Kidney (tissue), 14 donors: ENCODE results near the gene PRPF31. TPM values are rescaled to one million over a fixed set of nuclear protein-coding genes. Genes with fewer than 3 reads are reported as not detected.

Experiments used
- DNase-seq, 5 donors: peaks; one replicate each; pipeline ENCODE4 v3.0.0-alpha.2; 2013 to 2020
- FAIRE-seq: peaks from 2 replicates; lab custom pipeline; 2012; peaks lifted over from hg19 to GRCh38; lab: Jason Lieb, UNC
- H3K27ac ChIP-seq, 2 donors: one replicate each; pipeline ENCODE4 v1.7.0; 2013; ENCODE audit warnings: low read depth in 2 of 2, low read length in 2 of 2, inconsistent platforms in 1 of 2
- H3K27me3 ChIP-seq: one replicate; pipeline ENCODE4 v1.7.1; 2013; ENCODE audit warnings: low read length, inconsistent platforms; ENCODE audit not compliant: control insufficient read depth, insufficient read depth
- H3K36me3 ChIP-seq, 3 donors: one replicate each; pipeline versions ENCODE4 v1.7.0 to v1.7.1; 2013; ENCODE audit warnings: low read length in 3 of 3, control low read depth in 1 of 3, inconsistent platforms in 1 of 3; ENCODE audit not compliant: insufficient read depth in 3 of 3, control insufficient read depth in 2 of 3
- H3K4me1 ChIP-seq, 3 donors: one replicate each; pipeline versions ENCODE4 v1.7.0 to v1.7.1; 2013; ENCODE audit warnings: low read length in 3 of 3, inconsistent platforms in 1 of 3, low read depth in 1 of 3; ENCODE audit not compliant: control insufficient read depth in 2 of 3, insufficient read depth in 2 of 3
- H3K4me3 ChIP-seq, 3 donors: one replicate each; pipeline versions ENCODE4 v1.7.0 to v1.8.1; 2013; ENCODE audit warnings: low read length in 3 of 3, control low read depth in 1 of 3, inconsistent platforms in 1 of 3
- H3K9ac ChIP-seq, 3 donors: one replicate each; pipeline versions ENCODE4 v1.7.0 to v1.7.1; 2013; ENCODE audit warnings: low read length in 3 of 3, control low read depth in 1 of 3, inconsistent platforms in 1 of 3
- H3K9me3 ChIP-seq, 3 donors: one replicate each; pipeline versions ENCODE4 v1.7.0 to v1.7.1; 2013; ENCODE audit warnings: low read length in 3 of 3, control low read depth in 1 of 3, inconsistent platforms in 1 of 3; ENCODE audit not compliant: control insufficient read depth in 2 of 3, insufficient read depth in 1 of 3
- CTCF ChIP-seq: IDR thresholded peaks from 3 replicates; pipeline ENCODE4 v1.5.1; 2012; ENCODE audit warnings: mild to moderate bottlenecking, moderate library complexity, borderline replicate concordance; ENCODE audit not compliant: insufficient read depth; ENCODE audit errors: extremely low read depth
- intact Hi-C: fragments of 100-400 bp; cut with DNase I; formaldehyde crosslinking; loops from one replicate; pipeline ENCODE4 v1.11.1; 2022
- polyA plus RNA-seq: library from polyadenylated mRNA; stranded (reverse); fragments of 350-450 nt; fragmentation: Illumina TruSeq; extraction: RNeasy Lipid Tissue Mini Kit (QIAGEN cat#74804); gene quantifications from one replicate; pipeline ENCODE4 v1.2.3, GENCODE V29; 2014; ENCODE audit warnings: low read depth, low replicate concordance; ENCODE audit not compliant: insufficient read depth
- total RNA-seq: library from RNA; stranded (reverse); fragmentation: NEBNext Ultra II Directional; extraction: Animal tissue kit (Norgen Biotek cat#: 25700); gene quantifications from one replicate; pipeline ENCODE4 v1.2.1, GENCODE V29; 2021
- donor health status: control.
- donor health status: control.
- donor health status: control.
- donor health status: control.
- donor health status: control.
- donor health status: DM: yes; HTN: yes; CAD: no.
- donor health status: Normal renal cell carcinoma (clear cell type).

Gene PRPF31
- total and polyA plus RNA-seq, 2 donors from 2014 or later, result 55.9 to 57.2 TPM

- FAIRE-seq (no peak), DNase-seq (peak in 1 of 5 donors; percentile 70)
- Histone ChIP-seq H3K27me3 (no peaks in the 10 kb centered on the region), H3K9ac (no peak overlapping the region), H3K9me3 (no peaks in the 10 kb centered on the region), H3K4me3 (no peak overlapping the region), H3K36me3 (peaks cover 0 to 43% (median 41%) of the 10 kb centered on the region in 3 donors), H3K4me1 (no peaks in the 10 kb centered on the region), H3K27ac (no peak overlapping the region)
- TF ChIP-seq CTCF, result no peak
- intact Hi-C loops, result no loop called here
Measured at GRCh38 chr19:54124393-54124792, 8.8 kb downstream of the PRPF31 start.

GRCh38 chr19:54125713-54126112 is 10.2 kb downstream of the PRPF31 start:
- Histone ChIP-seq H3K9ac (no peak overlapping the region), H3K36me3 (peaks cover 0 to 46% (median 45%) of the 10 kb centered on the region in 3 donors), H3K27ac (no peak overlapping the region), H3K9me3 (no peaks in the 10 kb centered on the region), H3K4me3 (no peak overlapping the region), H3K4me1 (no peaks in the 10 kb centered on the region), H3K27me3 (no peaks in the 10 kb centered on the region)
- no peak for TF ChIP-seq CTCF
- intact Hi-C loops, result no loop called here
- DNase-seq, result peak in 1 of 5 donors; percentile 55
- no peak for FAIRE-seq

- H3K27ac ChIP-seq, result no peak overlapping the region
- H3K4me3 ChIP-seq, result no peak overlapping the region
- H3K27me3 ChIP-seq, result no peaks in the 10 kb centered on the region
- no peak for TF ChIP-seq CTCF
- no peaks in the 10 kb centered on the region for H3K4me1 ChIP-seq
- no peaks in the 10 kb centered on the region for H3K9me3 ChIP-seq
- peaks cover 0 to 37% (median 34%) of the 10 kb centered on the region in 3 donors for H3K36me3 ChIP-seq
- DNase-seq (peak in 1 of 5 donors; percentile 60), FAIRE-seq (no peak)
- no peak overlapping the region for H3K9ac ChIP-seq
- intact Hi-C loops, result no loop called here
Measured at GRCh38 chr19:54127688-54128440, 12.3 kb downstream of the PRPF31 start.
